Effector memory CD8-positive, alpha-beta T cell (primary cell): ENCODE measurements around the gene SKA2.
A peak's percentile ranks its signal among the peaks of the same experiment; 100 is the strongest.
"Not testable (repeated sequence)": the region's sequence is repeated elsewhere in the genome, so short reads cannot be mapped to it uniquely, and the experiment has no call there.

Experiments
- ATAC-seq: fragments of 150-1000 bp; cut with Tn5 transposase; replicated peaks from 2 replicates; pipeline ENCODE4 v1.10.0; 2021; ENCODE audit warnings: mild to moderate bottlenecking, moderate library complexity
- DNase-seq, 3 experiments: peaks; one replicate each; pipeline ENCODE4 v3.0.0; 2021
- H3K27ac Mint-ChIP-seq, 2 donors: one replicate each; pipeline ENCODE4 v1.8.0; 2022; ENCODE audit warnings: mild to moderate bottlenecking in 2 of 2, mixed read lengths in 2 of 2, moderate library complexity in 2 of 2
- H3K27me3 Mint-ChIP-seq, 2 donors: one replicate each; pipeline ENCODE4 v1.8.0; 2022; ENCODE audit warnings: mixed read lengths in 2 of 2
- H3K36me3 Mint-ChIP-seq: one replicate; pipeline ENCODE4 v1.8.0; 2022; ENCODE audit warnings: mild to moderate bottlenecking, moderate library complexity, mixed read lengths; ENCODE audit not compliant: insufficient read depth
- H3K4me1 Mint-ChIP-seq, 2 donors: one replicate each; pipeline ENCODE4 v1.8.0; 2022; ENCODE audit warnings: low read depth in 2 of 2, mixed read lengths in 2 of 2
- H3K4me3 Mint-ChIP-seq, 2 donors: one replicate each; pipeline ENCODE4 v1.8.0; 2022; ENCODE audit warnings: mild to moderate bottlenecking in 2 of 2, mixed read lengths in 2 of 2, moderate library complexity in 2 of 2
- H3K9me3 Mint-ChIP-seq, 2 donors: one replicate each; pipeline ENCODE4 v1.8.0; 2022; ENCODE audit warnings: mixed read lengths in 2 of 2

SKA2 gene

GRCh38 chr17:59145571-59146096, 9.4 kb downstream of the SKA2 start:
- H3K9me3 Mint-ChIP-seq: no peaks in the 10 kb centered on the region
- peaks cover 7 to 18% of the 10 kb centered on the region in 2 donors for H3K4me1 Mint-ChIP-seq
- H3K4me3 Mint-ChIP-seq: no peak overlapping the region
- peak overlapping the region in 1 of 2 donors; percentile 23 for H3K27ac Mint-ChIP-seq
- no peak for DNase-seq
- no peak for ATAC-seq
- H3K27me3 Mint-ChIP-seq: no peaks in the 10 kb centered on the region
- peaks cover 10% of the 10 kb centered on the region for H3K36me3 Mint-ChIP-seq

- Mint-ChIP-seq H3K9me3 (no peaks in the 10 kb centered on the region), H3K36me3 (peaks cover 10% of the 10 kb centered on the region), H3K4me3 (no peak overlapping the region), H3K27me3 (no peaks in the 10 kb centered on the region), H3K27ac (no peak overlapping the region), H3K4me1 (peaks cover 3 to 12% of the 10 kb centered on the region in 2 donors)
- ATAC-seq: no peak
- no peak for DNase-seq
Observed at GRCh38 chr17:59141860-59142259, 13.1 kb downstream of the SKA2 start.

- Mint-ChIP-seq H3K4me3 (no peak overlapping the region), H3K36me3 (peaks cover 10% of the 10 kb centered on the region), H3K27ac (no peak overlapping the region), H3K4me1 (peaks cover 0 to 4% of the 10 kb centered on the region in 2 donors), H3K27me3 (no peaks in the 10 kb centered on the region), H3K9me3 (no peaks in the 10 kb centered on the region)
- no peak for DNase-seq
- ATAC-seq: no peak
Observed at GRCh38 chr17:59139939-59140338, 15.0 kb downstream of the SKA2 start.

- H3K4me3 Mint-ChIP-seq, H3K36me3 Mint-ChIP-seq, H3K27ac Mint-ChIP-seq, H3K9me3 Mint-ChIP-seq, DNase-seq, H3K27me3 Mint-ChIP-seq, ATAC-seq: not testable (repeated sequence)
- H3K4me1 Mint-ChIP-seq: peaks cover 0 to 11% of the 10 kb centered on the region in 2 donors
Observed at GRCh38 chr17:59138339-59138738, 16.6 kb downstream of the SKA2 start.

GRCh38 chr17:59131131-59131530, 23.9 kb downstream of the SKA2 start:
- peaks cover 0 to 15% of the 10 kb centered on the region in 2 donors for H3K4me1 Mint-ChIP-seq
- H3K27ac Mint-ChIP-seq: no peak overlapping the region
- DNase-seq: no peak
- no peaks in the 10 kb centered on the region for H3K9me3 Mint-ChIP-seq
- no peak for ATAC-seq
- peaks cover 8% of the 10 kb centered on the region for H3K36me3 Mint-ChIP-seq
- H3K4me3 Mint-ChIP-seq: no peak overlapping the region
- no peaks in the 10 kb centered on the region for H3K27me3 Mint-ChIP-seq

- no peak overlapping the region for H3K4me3 Mint-ChIP-seq
- H3K27me3 Mint-ChIP-seq: no peaks in the 10 kb centered on the region
- H3K36me3 Mint-ChIP-seq: peaks cover 8% of the 10 kb centered on the region
- no peak for DNase-seq
- peaks cover 0 to 15% of the 10 kb centered on the region in 2 donors for H3K4me1 Mint-ChIP-seq
- no peak for ATAC-seq
- H3K27ac Mint-ChIP-seq: no peak overlapping the region
- H3K9me3 Mint-ChIP-seq: no peaks in the 10 kb centered on the region
Observed at GRCh38 chr17:59129814-59130213, 25.2 kb downstream of the SKA2 start.

GRCh38 chr17:59126809-59127417, 28.1 kb downstream of the SKA2 start:
- peak overlapping the region in 1 of 2 donors; percentile 7 for H3K27ac Mint-ChIP-seq
- no peak for ATAC-seq

GRCh38 chr17:59124665-59125064, 30.3 kb downstream of the SKA2 start:
- H3K4me1 Mint-ChIP-seq: peaks cover 0 to 8% of the 10 kb centered on the region in 2 donors
- no peak for ATAC-seq
- H3K27ac Mint-ChIP-seq: no peak overlapping the region
- no peak overlapping the region for H3K4me3 Mint-ChIP-seq
- no peaks in the 10 kb centered on the region for H3K9me3 Mint-ChIP-seq
- no peaks in the 10 kb centered on the region for H3K27me3 Mint-ChIP-seq
- no peak for DNase-seq
- peaks cover 28% of the 10 kb centered on the region for H3K36me3 Mint-ChIP-seq

More at GRCh38 chr17:59126809-59127417, 28.1 kb downstream of the SKA2 start:
- no peaks in the 10 kb centered on the region for H3K27me3 Mint-ChIP-seq
- H3K4me1 Mint-ChIP-seq: peaks cover 0 to 8% of the 10 kb centered on the region in 2 donors
- DNase-seq: no peak
- H3K4me3 Mint-ChIP-seq: no peak overlapping the region
- H3K9me3 Mint-ChIP-seq: no peaks in the 10 kb centered on the region
- H3K36me3 Mint-ChIP-seq: peaks cover 21% of the 10 kb centered on the region

- no peak overlapping the region for H3K27ac Mint-ChIP-seq
- peaks cover 0 to 10% of the 10 kb centered on the region in 2 donors for H3K4me1 Mint-ChIP-seq
- DNase-seq (no peak), ATAC-seq (no peak)
- H3K9me3 Mint-ChIP-seq: no peaks in the 10 kb centered on the region
- H3K36me3 Mint-ChIP-seq: peaks cover 34% of the 10 kb centered on the region
- no peaks in the 10 kb centered on the region for H3K27me3 Mint-ChIP-seq
- no peak overlapping the region for H3K4me3 Mint-ChIP-seq
Observed at GRCh38 chr17:59121901-59122480, 33.0 kb downstream of the SKA2 start.

GRCh38 chr17:59115474-59115873, 39.5 kb downstream of the SKA2 start:
- Mint-ChIP-seq H3K4me3 (no peak overlapping the region), H3K4me1 (peaks cover 0 to 8% of the 10 kb centered on the region in 2 donors), H3K27ac (peak overlapping the region in 1 of 2 donors; percentile 56), H3K27me3 (no peaks in the 10 kb centered on the region), H3K36me3 (peaks cover 19% of the 10 kb centered on the region), H3K9me3 (no peaks in the 10 kb centered on the region)
- no peak for DNase-seq
- ATAC-seq: no peak

- no peak for DNase-seq
- no peak overlapping the region for H3K4me3 Mint-ChIP-seq
- no peaks in the 10 kb centered on the region for H3K9me3 Mint-ChIP-seq
- peaks cover 0 to 6% of the 10 kb centered on the region in 2 donors for H3K4me1 Mint-ChIP-seq
- H3K27me3 Mint-ChIP-seq: no peaks in the 10 kb centered on the region
- peaks cover 11% of the 10 kb centered on the region for H3K36me3 Mint-ChIP-seq
- no peak for ATAC-seq
- H3K27ac Mint-ChIP-seq: no peak overlapping the region
Observed at GRCh38 chr17:59111539-59111938, 43.4 kb downstream of the SKA2 start.

- no peak overlapping the region for H3K27ac Mint-ChIP-seq
- no peak for ATAC-seq
- peaks cover 17% of the 10 kb centered on the region for H3K36me3 Mint-ChIP-seq
- no peak for DNase-seq
- no peaks in the 10 kb centered on the region for H3K27me3 Mint-ChIP-seq
- H3K4me1 Mint-ChIP-seq: peaks cover under 1 to 10% of the 10 kb centered on the region in 2 donors
- no peaks in the 10 kb centered on the region for H3K9me3 Mint-ChIP-seq
- no peak overlapping the region for H3K4me3 Mint-ChIP-seq
Observed at GRCh38 chr17:59110973-59111372, 44.0 kb downstream of the SKA2 start.

- Mint-ChIP-seq H3K4me3 (no peak overlapping the region), H3K9me3 (no peaks in the 10 kb centered on the region), H3K27ac (no peak overlapping the region)
Observed at GRCh38 chr17:59108400-59109102, 46.4 kb downstream of the SKA2 start.

GRCh38 chr17:59107306-59107670, 47.7 kb downstream of the SKA2 start:
- H3K4me1 Mint-ChIP-seq: peaks cover 15 to 19% of the 10 kb centered on the region in 2 donors

More at GRCh38 chr17:59108400-59109102, 46.4 kb downstream of the SKA2 start:
- Mint-ChIP-seq H3K36me3 (peaks cover 22% of the 10 kb centered on the region), H3K27me3 (no peaks in the 10 kb centered on the region), H3K4me1 (peaks cover 15% of the 10 kb centered on the region in 2 donors)
- ATAC-seq: no peak
- DNase-seq: no peak

More at GRCh38 chr17:59107306-59107670, 47.7 kb downstream of the SKA2 start:
- H3K27me3 Mint-ChIP-seq: no peaks in the 10 kb centered on the region
- H3K36me3 Mint-ChIP-seq: peaks cover 28% of the 10 kb centered on the region
- H3K27ac Mint-ChIP-seq: peak overlapping the region in 1 of 2 donors; percentile 96
- no peaks in the 10 kb centered on the region for H3K9me3 Mint-ChIP-seq
- DNase-seq (no peak), ATAC-seq (peak; percentile 1)
- peak overlapping the region; percentile 94 to 98 for H3K4me3 Mint-ChIP-seq
